Measurements from ENCODE around the gene MAP4K3.

MAP4K3 gene

GRCh38 chr2:39413063-39413737 lies 23.9 kb downstream of the MAP4K3 start:
- Histone ChIP-seq H3K9me3 (no peaks in the 10 kb centered on the region), H3K4me2 (no peak overlapping the region), H3K27ac (no peak overlapping the region), H3K4me1 (peaks cover 34% of the 10 kb centered on the region), H4K20me1 (peaks cover 8% of the 10 kb centered on the region; the same call in 1 of the 2 replicates), H3K27me3 (no peaks in the 10 kb centered on the region), H3K9ac (no peak overlapping the region), H3K4me3 (no peak overlapping the region), H3K36me3 (no peaks in the 10 kb centered on the region)
- TF ChIP-seq Cebpa-rat (IDR thresholded peaks at IDR 0.05), result no peak

- Histone ChIP-seq H3K4me2 (peak overlapping the region; percentile 60), H3K27me3 (no peaks in the 10 kb centered on the region), H3K9me3 (no peaks in the 10 kb centered on the region), H3K4me3 (no peak overlapping the region), H3K4me1 (peaks cover 34% of the 10 kb centered on the region), H3K36me3 (no peaks in the 10 kb centered on the region), H3K9ac (no peak overlapping the region), H4K20me1 (peaks cover 5% of the 10 kb centered on the region; the same call in 1 of the 2 replicates), H3K27ac (peak overlapping the region; percentile 60)
- no peak for TF ChIP-seq Cebpa-rat (IDR thresholded peaks at IDR 0.05)
These were observed 25.7 kb downstream of the MAP4K3 start for GRCh38 chr2:39411181-39411944.

- peaks cover 20% of the 10 kb centered on the region; the same call in 1 of the 2 replicates for H4K20me1 ChIP-seq
- peaks cover 36% of the 10 kb centered on the region for H3K4me1 ChIP-seq
- no peak overlapping the region for H3K4me3 ChIP-seq
- no peak overlapping the region for H3K27ac ChIP-seq
- H3K36me3 ChIP-seq, result no peaks in the 10 kb centered on the region
- H3K9me3 ChIP-seq, result 0 out of 2 replicates have a peak, but pooled peaks cover 2% of the 10 kb centered on the region
- no peak overlapping the region for H3K9ac ChIP-seq
- peak overlapping the region; percentile 60; the same call in 1 of the 2 replicates for H3K4me2 ChIP-seq
- no peak for TF ChIP-seq Cebpa-rat (IDR thresholded peaks at IDR 0.05)
- H3K27me3 ChIP-seq, result no peaks in the 10 kb centered on the region
These were observed 27.2 kb downstream of the MAP4K3 start for GRCh38 chr2:39409697-39410389.

GRCh38 chr2:39408351-39409136 lies 28.5 kb downstream of the MAP4K3 start:
- Histone ChIP-seq H3K27ac (no peak overlapping the region), H3K27me3 (no peaks in the 10 kb centered on the region), H3K9me3 (0 out of 2 replicates have a peak, but pooled peaks cover 4% of the 10 kb centered on the region), H3K9ac (no peak overlapping the region), H4K20me1 (peaks cover 27% of the 10 kb centered on the region; the same call in 1 of the 2 replicates), H3K4me2 (no peak overlapping the region), H3K4me1 (peaks cover 39% of the 10 kb centered on the region), H3K36me3 (peaks cover 5% of the 10 kb centered on the region; the same call in 1 of the 2 replicates), H3K4me3 (no peak overlapping the region)
- TF ChIP-seq Cebpa-rat (IDR thresholded peaks at IDR 0.05), result no peak

GRCh38 chr2:39407516-39408296 lies 29.4 kb downstream of the MAP4K3 start:
- no peaks in the 10 kb centered on the region for H3K27me3 ChIP-seq
- no peak for TF ChIP-seq Cebpa-rat (IDR thresholded peaks at IDR 0.05)
- H3K4me3 ChIP-seq, result no peak overlapping the region
- H3K9me3 ChIP-seq, result 0 out of 2 replicates have a peak, but pooled peaks cover 4% of the 10 kb centered on the region
- H4K20me1 ChIP-seq, result peaks cover 30% of the 10 kb centered on the region; the same call in 1 of the 2 replicates
- no peak overlapping the region for H3K9ac ChIP-seq
- peaks cover 39% of the 10 kb centered on the region for H3K4me1 ChIP-seq
- H3K27ac ChIP-seq, result no peak overlapping the region
- no peak overlapping the region for H3K4me2 ChIP-seq
- peaks cover 5% of the 10 kb centered on the region; the same call in 1 of the 2 replicates for H3K36me3 ChIP-seq

- H3K27ac ChIP-seq, result no peak overlapping the region
- H3K9me3 ChIP-seq, result peaks cover 4% of the 10 kb centered on the region; the same call in 1 of the 2 replicates
- peaks cover 5% of the 10 kb centered on the region; the same call in 1 of the 2 replicates for H3K36me3 ChIP-seq
- H3K4me1 ChIP-seq, result peaks cover 25% of the 10 kb centered on the region
- H3K4me2 ChIP-seq, result no peak overlapping the region
- no peak for TF ChIP-seq Cebpa-rat (IDR thresholded peaks at IDR 0.05)
- H3K4me3 ChIP-seq, result no peak overlapping the region
- H4K20me1 ChIP-seq, result peaks cover 45% of the 10 kb centered on the region; the same call in 1 of the 2 replicates
- no peaks in the 10 kb centered on the region for H3K27me3 ChIP-seq
- no peak overlapping the region for H3K9ac ChIP-seq
These were observed 31.7 kb downstream of the MAP4K3 start for GRCh38 chr2:39405364-39405763.

GRCh38 chr2:39403311-39403710 lies 33.8 kb downstream of the MAP4K3 start:
- Histone ChIP-seq H3K9me3 (peaks cover 4% of the 10 kb centered on the region; the same call in 1 of the 2 replicates), H3K4me3 (no peak overlapping the region), H3K27me3 (no peaks in the 10 kb centered on the region), H3K4me2 (no peak overlapping the region), H3K4me1 (peaks cover 5% of the 10 kb centered on the region; the same call in 1 of the 2 replicates), H3K36me3 (peaks cover 5% of the 10 kb centered on the region; the same call in 1 of the 2 replicates), H3K9ac (no peak overlapping the region), H4K20me1 (peaks cover 61% of the 10 kb centered on the region), H3K27ac (no peak overlapping the region)
- TF ChIP-seq Cebpa-rat (IDR thresholded peaks at IDR 0.05), result no peak

- H4K20me1 ChIP-seq, result peaks cover 60% of the 10 kb centered on the region
- H3K4me2 ChIP-seq, result no peak overlapping the region
- no peak overlapping the region for H3K4me3 ChIP-seq
- no peak for TF ChIP-seq Cebpa-rat (IDR thresholded peaks at IDR 0.05)
- H3K27me3 ChIP-seq, result no peaks in the 10 kb centered on the region
- peaks cover 4% of the 10 kb centered on the region; the same call in 1 of the 2 replicates for H3K9me3 ChIP-seq
- H3K36me3 ChIP-seq, result peaks cover 5% of the 10 kb centered on the region; the same call in 1 of the 2 replicates
- H3K9ac ChIP-seq, result no peak overlapping the region
- H3K4me1 ChIP-seq, result 0 out of 2 replicates have a peak, but pooled peaks cover 5% of the 10 kb centered on the region
- no peak overlapping the region for H3K27ac ChIP-seq
These were observed 35.8 kb downstream of the MAP4K3 start for GRCh38 chr2:39401319-39401718.
